Lung (tissue), 12 donors: ENCODE measurements around the gene TMEFF2. TPM values are rescaled to one million over a fixed set of nuclear protein-coding genes. Genes with fewer than 3 reads are reported as not detected.

Experiments
- ATAC-seq: fragments of 200-7000 bp; cut with Tn5 transposase; one replicate; pipeline ENCODE4 v1.9.1; 2020; ENCODE audit warnings: moderate number of reproducible peaks; ENCODE audit not compliant: insufficient read depth, low FRiP score
- DNase-seq, 3 donors: peaks; one replicate each; pipeline ENCODE4 v3.0.0-alpha.2; 2013 to 2017
- H3K27ac ChIP-seq, 2 donors: one replicate each; pipeline ENCODE4 v1.5.1; 2013; ENCODE audit warnings: mild to moderate bottlenecking in 2 of 2, moderate library complexity in 2 of 2, control low read depth in 1 of 2, inconsistent platforms in 1 of 2, low read depth in 1 of 2, low read length in 1 of 2
- H3K27me3 ChIP-seq, 3 donors: one replicate each; pipeline ENCODE4 v1.5.1; 2013; ENCODE audit warnings: low read length in 2 of 3; ENCODE audit not compliant: control insufficient read depth in 3 of 3, insufficient read depth in 3 of 3
- H3K36me3 ChIP-seq, 4 donors: one replicate each; pipeline ENCODE4 v1.5.1; 2013; ENCODE audit warnings: low read length in 4 of 4, mild to moderate bottlenecking in 1 of 4, moderate library complexity in 1 of 4; ENCODE audit not compliant: control insufficient read depth in 4 of 4, insufficient read depth in 4 of 4
- H3K4me1 ChIP-seq, 5 donors: one replicate each; pipeline ENCODE4 v1.5.1; 2013; ENCODE audit warnings: low read length in 5 of 5, mild to moderate bottlenecking in 2 of 5, moderate library complexity in 1 of 5; ENCODE audit not compliant: control insufficient read depth in 5 of 5, insufficient read depth in 5 of 5
- H3K4me3 ChIP-seq: one replicate; pipeline ENCODE4 v1.5.1; 2013; ENCODE audit warnings: mild to moderate bottlenecking, control low read depth, moderate library complexity
- H3K9ac ChIP-seq, 2 donors: one replicate each; pipeline ENCODE4 v1.5.1; 2013; ENCODE audit warnings: low read length in 2 of 2, control low read depth in 1 of 2; ENCODE audit not compliant: insufficient read depth in 1 of 2
- H3K9me3 ChIP-seq, 4 donors: one replicate each; pipeline ENCODE4 v1.5.1; 2013; ENCODE audit warnings: low read length in 3 of 4, mild to moderate bottlenecking in 1 of 4, moderate library complexity in 1 of 4; ENCODE audit not compliant: control insufficient read depth in 4 of 4, insufficient read depth in 3 of 4
- whole genome bisulfite sequencing, 2 donors: extraction: QIAGEN DNeasy Blood & Tissue Kit; methylation state at CpG; one replicate each; pipeline ENCODE4 v1.1.7; 2013; 5-methylcytosine and 5-hydroxymethylcytosine counted together
- polyA plus RNA-seq, 2 donors: library from polyadenylated mRNA; stranded (reverse); fragments of 200-250 nt; gene quantifications; one replicate each; pipeline ENCODE4 v1.2.1, GENCODE V29; 2013
- total RNA-seq, 2 donors: library from RNA; depleted of rRNA in 1 of 2; stranded (reverse); fragments of >200 nt in 1 of 2; gene quantifications; one replicate each; pipeline ENCODE4 v1.2.1, GENCODE V29; 2014 to 2021
- TF ChIP-seq, protein P1 (sequence below): IDR thresholded peaks from 2 replicates; pipeline ENCODE4 v1.5.1; 2012; ENCODE audit warnings: mild to moderate bottlenecking; ENCODE audit errors: control extremely low read depth, extremely low read depth
- donor health status: control.
- donor health status: control.
- donor health status: Bipolar disorder and iron deficiency.
- donor health status: healthy.
- donor health status: DM: yes; HTN: yes; CAD: no.

The TMEFF2 gene
- total and polyA plus RNA-seq, 4 donors = 0.43 TPM; not detected in 3

DNA sequence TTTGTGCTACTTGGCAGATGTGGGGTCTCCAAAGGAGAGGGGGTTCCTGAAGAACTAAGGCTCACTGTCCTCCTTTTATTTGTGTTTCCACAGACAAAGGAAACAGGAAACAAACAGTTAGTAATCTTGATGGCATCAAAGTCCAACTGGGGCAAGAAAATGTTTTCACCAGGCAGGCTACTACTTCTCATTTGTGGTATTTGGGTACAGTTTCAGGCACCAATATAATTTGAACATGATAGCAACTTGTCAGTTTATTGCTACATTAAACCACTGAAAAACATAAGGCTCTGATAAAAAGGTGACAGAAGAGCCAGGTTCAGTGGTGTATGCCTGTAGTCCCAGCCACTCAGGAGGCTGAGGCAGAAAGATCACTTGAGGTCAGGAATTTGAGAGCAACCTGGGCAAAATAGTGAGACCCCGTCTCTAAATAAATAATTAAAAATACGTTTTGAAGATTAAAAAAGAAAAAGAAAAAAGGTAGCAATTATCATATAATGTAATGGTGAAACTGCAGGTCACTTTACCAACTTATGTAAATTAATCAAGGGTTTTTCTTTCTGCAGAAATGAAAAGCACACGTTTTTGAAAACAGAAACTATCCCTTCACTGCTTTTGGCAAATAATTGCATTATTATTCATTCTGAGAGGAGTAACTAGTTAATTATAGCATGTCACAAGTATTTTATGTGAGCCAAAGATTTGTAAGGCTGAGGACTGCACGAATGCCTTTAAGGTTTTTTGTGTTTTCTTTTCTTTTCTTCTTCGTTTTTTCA, 190.4 kb downstream of the TMEFF2 start:
- H3K9ac ChIP-seq = no peak overlapping the region
- H3K36me3 ChIP-seq = no peaks in the 10 kb centered on the region
- H3K4me3 ChIP-seq = no peak overlapping the region
- H3K4me1 ChIP-seq = peaks cover 0 to 9% (median 0%) of the 10 kb centered on the region in 5 donors
- WGBS, 2 donors = 77 to 82% methylated on average over 5 of the region's 5 CpGs
- no peaks in the 10 kb centered on the region for H3K27me3 ChIP-seq
- DNase-seq (no peak), ATAC-seq (no peak)
- no peak overlapping the region for H3K27ac ChIP-seq
- no peaks in the 10 kb centered on the region for H3K9me3 ChIP-seq
- TF ChIP-seq, protein P1, sequence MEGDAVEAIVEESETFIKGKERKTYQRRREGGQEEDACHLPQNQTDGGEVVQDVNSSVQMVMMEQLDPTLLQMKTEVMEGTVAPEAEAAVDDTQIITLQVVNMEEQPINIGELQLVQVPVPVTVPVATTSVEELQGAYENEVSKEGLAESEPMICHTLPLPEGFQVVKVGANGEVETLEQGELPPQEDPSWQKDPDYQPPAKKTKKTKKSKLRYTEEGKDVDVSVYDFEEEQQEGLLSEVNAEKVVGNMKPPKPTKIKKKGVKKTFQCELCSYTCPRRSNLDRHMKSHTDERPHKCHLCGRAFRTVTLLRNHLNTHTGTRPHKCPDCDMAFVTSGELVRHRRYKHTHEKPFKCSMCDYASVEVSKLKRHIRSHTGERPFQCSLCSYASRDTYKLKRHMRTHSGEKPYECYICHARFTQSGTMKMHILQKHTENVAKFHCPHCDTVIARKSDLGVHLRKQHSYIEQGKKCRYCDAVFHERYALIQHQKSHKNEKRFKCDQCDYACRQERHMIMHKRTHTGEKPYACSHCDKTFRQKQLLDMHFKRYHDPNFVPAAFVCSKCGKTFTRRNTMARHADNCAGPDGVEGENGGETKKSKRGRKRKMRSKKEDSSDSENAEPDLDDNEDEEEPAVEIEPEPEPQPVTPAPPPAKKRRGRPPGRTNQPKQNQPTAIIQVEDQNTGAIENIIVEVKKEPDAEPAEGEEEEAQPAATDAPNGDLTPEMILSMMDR = no peak

DNA sequence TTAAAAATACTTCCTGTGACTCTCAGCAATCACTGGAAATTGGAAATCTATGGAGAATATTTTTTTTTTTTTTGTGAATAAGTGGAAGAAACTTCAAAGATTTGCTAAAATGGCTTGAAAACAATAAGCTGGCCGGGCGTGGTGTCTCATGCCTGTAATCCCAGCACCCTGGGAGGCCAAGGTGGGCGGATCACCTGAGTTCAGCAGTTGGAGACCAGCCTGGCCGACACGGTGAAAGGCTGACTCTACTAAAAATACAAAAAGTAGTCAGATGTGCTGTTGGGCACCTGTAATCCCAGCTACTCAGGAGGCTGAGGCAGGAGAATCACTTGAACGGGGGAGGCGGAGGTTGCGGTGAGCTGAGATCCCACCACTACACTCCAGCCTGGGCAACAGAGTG, 192.3 kb downstream of the TMEFF2 start:
- TF ChIP-seq, protein P1 = no peak
- no peak overlapping the region for H3K9ac ChIP-seq
- no peaks in the 10 kb centered on the region for H3K4me1 ChIP-seq
- H3K9me3 ChIP-seq = no peaks in the 10 kb centered on the region
- H3K4me3 ChIP-seq = no peak overlapping the region
- WGBS, 2 donors = 94 to 98% methylated on average over 8 of the region's 8 CpGs
- no peak for DNase-seq
- no peak overlapping the region for H3K27ac ChIP-seq
- H3K36me3 ChIP-seq = no peaks in the 10 kb centered on the region
- no peak for ATAC-seq
- no peaks in the 10 kb centered on the region for H3K27me3 ChIP-seq

DNA sequence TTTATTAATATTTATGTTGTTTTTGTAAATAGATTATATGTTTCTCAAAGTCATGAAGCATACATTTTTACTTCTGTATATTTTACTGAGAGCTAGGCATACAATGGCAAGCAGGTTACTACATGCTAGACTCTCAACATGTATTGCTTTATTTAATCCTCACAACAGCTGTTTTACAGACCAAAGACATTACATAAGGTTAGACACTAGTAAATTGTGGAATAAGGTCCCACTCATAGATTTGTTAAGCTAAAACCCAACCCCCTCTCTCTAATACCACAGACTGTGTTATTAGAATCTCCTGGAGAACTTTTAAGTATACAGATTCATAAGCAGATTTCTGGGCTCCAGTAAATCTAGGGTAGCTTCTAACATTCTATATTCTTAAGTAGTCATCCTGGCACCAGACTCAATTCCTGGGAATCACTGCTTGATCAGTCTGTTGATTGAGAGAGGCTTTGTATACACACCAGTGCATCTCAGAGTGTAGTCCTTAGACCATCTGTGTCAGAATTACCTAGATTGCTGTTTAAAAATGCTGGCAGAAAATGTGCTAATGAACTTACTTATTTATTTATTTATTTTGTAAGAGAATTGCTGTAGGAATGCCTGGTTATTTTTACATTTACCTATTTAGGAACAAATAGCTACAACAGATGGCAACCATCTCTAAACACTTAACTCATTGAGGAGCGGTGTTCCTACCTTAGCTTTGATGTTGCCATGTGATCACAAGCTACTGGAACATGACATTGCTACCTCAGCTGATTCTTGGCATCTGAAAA, 194.3 kb downstream of the TMEFF2 start:
- ATAC-seq (no peak), DNase-seq (no peak)
- Histone ChIP-seq H3K27ac (no peak overlapping the region), H3K4me1 (no peaks in the 10 kb centered on the region), H3K4me3 (no peak overlapping the region), H3K36me3 (no peaks in the 10 kb centered on the region), H3K9me3 (no peaks in the 10 kb centered on the region), H3K27me3 (no peaks in the 10 kb centered on the region), H3K9ac (no peak overlapping the region)
- 92 to 97% methylated on average over 1 of the region's 1 CpG for WGBS, 2 donors
- TF ChIP-seq, protein P1 = no peak
